Dendritic cell treated with granulocyte-macrophage colony-stimulating factor and Interleukin-4, amounts not matched to agents 40 ng/mL and 50 ng/mL, for 4 days (primary cell): Measurements from ENCODE around the gene HOXC13.

Experiments
- H3K27ac Mint-ChIP-seq: one replicate; pipeline ENCODE4 v1.8.0; 2022; ENCODE audit warnings: mild to moderate bottlenecking, mixed read lengths
- H3K27me3 Mint-ChIP-seq: one replicate; pipeline ENCODE4 v1.8.0; 2022; ENCODE audit warnings: mild to moderate bottlenecking, mixed read lengths
- H3K36me3 Mint-ChIP-seq: one replicate; pipeline ENCODE4 v1.8.0; 2022; ENCODE audit warnings: low read depth, mixed read lengths
- H3K4me1 Mint-ChIP-seq: one replicate; pipeline ENCODE4 v1.8.0; 2022; ENCODE audit warnings: low read depth, mixed read lengths
- H3K4me3 Mint-ChIP-seq: one replicate; pipeline ENCODE4 v1.8.0; 2022; ENCODE audit warnings: mild to moderate bottlenecking, moderate library complexity, mixed read lengths
- H3K9me3 Mint-ChIP-seq: one replicate; pipeline ENCODE4 v1.8.0; 2022; ENCODE audit warnings: mixed read lengths
- intact Hi-C: fragments of 100-400 bp; cut with micrococcal nuclease; formaldehyde crosslinking; loops from one replicate; pipeline ENCODE4 v1.15.0; 2022

Gene HOXC13

DNA sequence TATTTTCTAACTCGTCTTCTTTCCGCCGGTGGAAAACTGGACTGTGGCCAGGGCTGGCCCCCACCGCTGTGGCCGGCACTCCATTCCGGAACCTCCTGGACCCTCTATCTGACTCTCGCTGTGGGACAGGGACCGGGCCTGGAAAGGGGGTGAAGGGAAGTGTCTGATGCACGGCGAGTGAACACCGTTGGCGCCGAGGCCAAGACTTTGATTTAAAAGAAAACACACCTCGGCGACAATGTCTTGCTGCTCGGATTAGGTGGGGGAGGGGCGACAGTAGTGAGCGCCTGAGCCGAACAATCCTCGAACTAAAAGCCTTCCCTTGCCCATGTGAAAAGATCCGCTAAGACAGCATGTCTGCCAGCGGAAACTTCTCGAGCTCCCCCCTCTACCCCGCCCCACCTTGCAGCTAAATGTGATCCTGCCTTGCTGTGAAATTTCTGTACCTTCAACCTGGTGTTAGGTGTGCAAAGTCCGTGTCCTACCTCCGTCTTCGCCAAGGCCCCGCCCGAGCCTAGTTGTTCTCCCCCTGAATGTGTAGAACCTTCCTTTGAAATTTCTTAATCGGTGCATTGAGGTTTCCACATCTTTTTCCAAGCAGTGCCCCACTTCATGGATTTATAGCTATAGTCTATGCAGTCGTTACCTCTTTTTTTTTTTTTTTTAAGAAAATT lies 37.0 kb downstream of the HOXC13 start:
- intact Hi-C loops = no loop called here
- H3K27me3 Mint-ChIP-seq = peaks cover 99% of the 10 kb centered on the region
- H3K27ac Mint-ChIP-seq = no peak overlapping the region
- H3K4me1 Mint-ChIP-seq = peaks cover 7% of the 10 kb centered on the region
- H3K36me3 Mint-ChIP-seq = no peaks in the 10 kb centered on the region
- H3K4me3 Mint-ChIP-seq = no peak overlapping the region
- H3K9me3 Mint-ChIP-seq = no peaks in the 10 kb centered on the region

DNA sequence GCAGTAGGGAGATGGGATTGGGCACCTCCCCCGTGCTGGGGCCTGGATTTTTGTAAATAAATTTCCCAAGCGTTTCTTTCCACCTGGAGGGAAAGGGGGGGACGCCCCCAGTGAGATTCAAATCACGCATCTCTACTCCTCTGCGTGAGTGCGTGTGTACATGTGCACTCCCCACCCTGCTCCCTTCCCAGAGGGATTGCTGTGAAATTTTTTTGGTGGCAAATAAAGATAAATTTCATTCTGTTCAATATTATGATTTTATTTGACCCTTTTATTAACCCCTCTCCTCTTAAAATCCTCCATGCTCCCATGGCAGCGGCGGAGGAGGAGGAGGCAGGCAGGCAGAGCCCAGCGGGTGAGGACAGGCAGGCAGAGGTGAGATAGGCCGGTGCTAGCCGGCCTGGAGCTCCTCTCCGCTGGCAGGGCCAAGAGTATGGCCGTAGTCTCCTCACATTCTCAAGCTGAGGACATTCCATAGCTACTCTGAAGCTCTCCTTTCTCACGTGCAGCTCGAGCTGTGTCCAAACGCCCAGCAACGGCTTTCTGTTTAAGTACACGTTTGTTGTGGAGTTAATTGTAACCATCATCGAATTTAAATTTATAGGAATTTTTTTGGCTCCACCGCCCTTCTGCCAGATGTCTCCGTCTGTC lies 37.7 kb downstream of the HOXC13 start:
- Mint-ChIP-seq H3K36me3 (no peaks in the 10 kb centered on the region), H3K9me3 (no peaks in the 10 kb centered on the region), H3K4me1 (peaks cover 7% of the 10 kb centered on the region), H3K27me3 (peaks cover 99% of the 10 kb centered on the region), H3K27ac (no peak overlapping the region), H3K4me3 (no peak overlapping the region)
- intact Hi-C loops = no loop called here

DNA sequence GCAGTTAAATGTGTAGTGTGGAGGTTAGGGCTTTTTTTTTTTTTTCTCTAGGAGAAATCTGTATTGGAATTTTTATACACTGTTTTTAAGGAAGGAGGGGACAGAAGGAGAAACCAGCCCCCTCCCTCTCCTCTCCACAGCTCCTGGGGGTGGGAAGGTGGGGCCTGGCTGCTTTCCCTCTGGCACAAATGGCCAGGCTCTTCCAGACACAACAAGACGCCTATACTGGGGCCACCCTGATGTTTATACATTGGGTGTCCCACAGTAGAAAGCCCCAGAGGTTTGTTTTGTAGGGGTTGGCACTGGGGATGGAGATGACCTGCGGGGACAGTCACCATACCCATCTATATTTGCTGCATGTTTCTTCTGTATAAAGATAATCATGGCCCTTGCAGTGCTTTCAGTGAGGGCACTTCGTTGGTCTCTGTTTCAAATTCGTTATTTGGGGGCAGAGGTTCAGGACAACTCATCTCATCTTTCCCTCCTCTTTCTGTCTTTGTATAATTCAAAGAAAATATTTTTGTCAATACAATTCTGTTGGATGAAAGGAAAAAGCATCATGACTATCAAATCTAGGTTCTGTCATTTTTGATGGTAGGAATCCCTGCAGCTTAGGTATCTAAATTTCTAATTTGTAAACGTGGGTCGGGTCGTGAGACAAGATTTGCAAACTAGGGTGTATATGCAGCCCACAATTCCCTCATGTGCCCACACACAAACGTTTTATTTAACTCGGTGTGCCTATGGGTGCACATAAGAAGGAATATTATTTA lies 38.4 kb downstream of the HOXC13 start:
- Mint-ChIP-seq H3K27ac (no peak overlapping the region), H3K4me1 (peaks cover 7% of the 10 kb centered on the region), H3K36me3 (no peaks in the 10 kb centered on the region), H3K9me3 (no peaks in the 10 kb centered on the region), H3K27me3 (peaks cover 99% of the 10 kb centered on the region), H3K4me3 (no peak overlapping the region)
- intact Hi-C loops = no loop called here

DNA sequence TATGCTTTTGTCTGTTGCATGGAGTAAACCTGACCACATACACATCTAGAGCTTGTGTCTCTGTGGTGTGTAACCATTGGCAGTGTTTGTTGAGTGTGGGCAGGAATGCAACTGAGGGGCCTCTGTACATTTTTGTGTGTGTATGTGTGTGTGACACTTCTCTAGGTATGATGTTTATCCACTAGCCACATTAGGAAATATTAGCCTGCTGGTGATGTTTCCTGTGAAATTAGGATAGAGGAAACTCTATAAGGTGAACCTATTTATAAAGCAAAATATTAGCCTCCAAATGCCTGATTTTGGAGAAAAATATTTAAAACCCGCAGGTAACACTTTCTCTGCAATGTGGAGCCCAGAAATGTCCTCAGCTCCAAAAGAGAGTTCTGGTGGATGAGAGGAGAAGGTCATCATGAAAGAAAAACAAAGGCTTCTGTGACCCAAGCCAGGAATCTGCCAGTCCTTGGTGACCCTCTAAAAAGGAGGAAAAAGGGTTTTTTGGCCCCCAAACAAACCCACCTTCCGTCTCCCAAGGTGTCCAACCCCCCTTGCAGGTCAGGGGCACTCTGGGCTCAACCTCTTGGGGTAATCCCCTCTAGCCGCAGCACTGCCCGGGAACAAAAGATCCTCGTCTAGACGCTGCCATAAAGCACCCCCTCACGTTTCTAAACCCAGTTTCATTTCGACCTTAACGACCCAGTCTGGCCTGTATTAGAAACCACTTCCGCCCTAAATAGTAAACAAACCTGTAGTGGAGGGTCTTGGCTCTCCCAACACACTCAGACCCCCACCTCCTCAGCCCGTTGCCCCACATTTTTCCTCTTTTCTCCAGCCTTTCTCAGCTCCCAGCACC lies 39.2 kb downstream of the HOXC13 start:
- peaks cover 99% of the 10 kb centered on the region for H3K27me3 Mint-ChIP-seq

DNA sequence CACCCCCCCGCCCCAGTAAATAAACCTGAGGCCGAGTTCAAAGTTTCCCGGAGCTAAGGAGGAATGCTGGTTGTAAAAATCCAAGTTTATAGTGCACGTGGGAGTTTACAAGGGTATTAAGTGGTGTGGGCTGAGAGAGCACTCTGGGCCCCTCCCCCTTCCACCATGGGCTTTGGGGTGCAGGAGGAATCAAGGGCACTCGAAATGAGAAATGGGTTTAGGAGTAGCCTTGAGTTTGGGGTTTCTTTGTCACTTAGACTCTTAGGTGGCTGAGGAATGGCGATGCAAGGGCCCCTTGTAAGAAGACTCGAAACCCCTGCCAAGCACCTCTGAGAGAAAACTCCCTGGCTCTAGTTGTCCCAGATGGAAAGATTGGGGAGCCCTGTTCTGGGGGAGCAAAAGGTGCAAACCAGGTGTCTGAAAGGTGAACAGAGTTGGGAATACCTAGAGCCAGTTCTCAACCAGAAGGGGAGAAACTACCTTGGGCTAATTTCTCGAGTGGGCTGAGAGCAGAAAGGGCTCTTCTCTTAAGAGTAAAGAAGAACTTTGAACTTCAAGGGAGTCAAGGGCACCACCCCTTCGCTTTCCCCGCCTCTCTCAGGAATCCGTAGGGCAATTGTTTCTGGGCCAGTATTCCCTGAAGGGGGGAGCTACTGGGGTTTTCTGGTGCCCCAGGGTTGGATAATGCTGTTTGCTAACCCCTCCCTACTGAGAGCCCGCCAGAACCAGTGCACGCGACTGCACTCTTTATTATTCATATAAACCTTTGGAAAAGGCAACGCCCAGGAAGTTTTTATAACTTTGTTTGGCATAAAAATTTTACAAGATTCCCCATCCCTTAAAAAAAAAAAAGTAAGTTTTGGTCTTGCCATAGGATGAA lies 40.1 kb downstream of the HOXC13 start:
- no peak overlapping the region for H3K27ac Mint-ChIP-seq
- no peak overlapping the region for H3K4me3 Mint-ChIP-seq
- H3K4me1 Mint-ChIP-seq = peaks cover 7% of the 10 kb centered on the region
- H3K36me3 Mint-ChIP-seq = no peaks in the 10 kb centered on the region
- peaks cover 5% of the 10 kb centered on the region for H3K9me3 Mint-ChIP-seq
- H3K27me3 Mint-ChIP-seq = peaks cover 99% of the 10 kb centered on the region
- intact Hi-C loops = no loop called here

More for the DNA sequence above, 39.2 kb downstream of the HOXC13 start:
- intact Hi-C loops = no loop called here
- H3K36me3 Mint-ChIP-seq = no peaks in the 10 kb centered on the region
- H3K4me3 Mint-ChIP-seq = no peak overlapping the region
- no peaks in the 10 kb centered on the region for H3K9me3 Mint-ChIP-seq
- peaks cover 7% of the 10 kb centered on the region for H3K4me1 Mint-ChIP-seq
- H3K27ac Mint-ChIP-seq = no peak overlapping the region

DNA sequence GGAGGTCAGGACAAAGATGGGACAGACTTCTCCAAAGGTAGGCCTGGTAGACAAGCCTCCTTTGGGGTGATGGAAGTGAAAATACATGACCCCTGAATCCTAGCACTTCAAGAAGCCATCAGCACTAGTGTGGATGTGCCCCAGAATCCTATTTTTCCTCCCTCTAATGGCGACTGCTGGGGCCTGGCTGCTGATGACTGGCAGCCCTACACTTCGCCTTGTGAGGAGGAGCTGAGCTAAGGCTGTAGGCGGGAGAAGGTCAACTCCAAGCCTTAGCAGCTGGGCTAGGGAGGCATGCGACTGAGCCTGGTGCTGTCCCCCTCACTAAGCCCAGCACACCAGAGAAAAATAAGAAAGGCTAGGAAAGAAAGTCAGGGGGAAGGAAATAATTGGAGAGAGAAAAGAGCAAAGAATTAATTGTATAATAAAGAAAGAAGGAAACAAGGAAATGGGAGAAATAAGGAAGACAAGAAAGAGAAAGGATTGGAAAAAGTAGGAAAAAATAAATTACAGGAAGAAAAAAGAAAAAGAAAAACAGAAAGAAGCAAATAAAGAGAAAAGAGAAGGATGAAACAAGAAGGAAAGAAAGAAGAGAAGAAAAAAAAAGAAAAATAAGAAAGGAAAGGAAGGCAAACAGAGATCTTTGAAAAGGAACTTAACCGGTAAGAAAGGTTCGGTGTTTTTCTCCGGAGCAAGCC lies 41.6 kb downstream of the HOXC13 start:
- Mint-ChIP-seq H3K36me3 (no peaks in the 10 kb centered on the region), H3K27ac (no peak overlapping the region), H3K4me1 (peaks cover 17% of the 10 kb centered on the region), H3K4me3 (no peak overlapping the region), H3K27me3 (peaks cover 99% of the 10 kb centered on the region), H3K9me3 (peaks cover 6% of the 10 kb centered on the region)
- intact Hi-C loops = no loop called here

DNA sequence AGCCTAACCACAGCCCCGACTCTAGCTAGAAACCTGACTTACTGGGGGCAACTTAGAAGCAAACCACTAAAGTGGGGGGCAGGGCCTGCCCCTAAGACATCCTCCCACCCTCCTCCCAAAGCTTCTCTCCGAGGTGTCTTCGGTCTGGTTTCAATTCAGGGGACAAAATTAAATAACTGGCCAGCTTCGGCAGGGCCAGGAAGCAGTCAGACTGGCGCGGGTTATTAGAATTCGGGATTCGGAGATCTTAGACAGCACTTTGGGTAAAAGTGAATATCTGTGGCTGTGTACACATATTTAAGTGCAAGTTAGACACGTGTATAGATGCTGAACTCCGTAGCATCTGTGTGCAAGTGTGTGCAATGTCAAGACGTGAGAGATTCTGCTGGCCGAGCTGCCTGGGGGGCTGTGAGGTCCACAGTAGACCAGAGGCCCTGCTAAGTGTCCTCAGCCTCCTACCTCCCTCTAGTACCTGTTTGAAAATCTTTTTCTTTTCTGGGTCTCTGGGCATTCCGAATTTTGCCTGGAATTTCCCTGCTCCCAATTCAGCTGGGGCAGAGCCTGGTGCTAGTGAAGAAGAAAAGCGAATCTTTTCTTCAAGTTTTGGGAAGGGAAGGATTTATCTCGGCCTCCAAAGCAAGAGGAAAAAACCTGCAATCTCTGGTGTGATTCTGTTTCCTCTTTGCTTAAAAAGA lies 42.3 kb downstream of the HOXC13 start:
- Mint-ChIP-seq H3K9me3 (peaks cover 6% of the 10 kb centered on the region), H3K27ac (no peak overlapping the region), H3K36me3 (no peaks in the 10 kb centered on the region), H3K27me3 (peaks cover 99% of the 10 kb centered on the region), H3K4me1 (peaks cover 22% of the 10 kb centered on the region), H3K4me3 (no peak overlapping the region)
- intact Hi-C loops = no loop called here

DNA sequence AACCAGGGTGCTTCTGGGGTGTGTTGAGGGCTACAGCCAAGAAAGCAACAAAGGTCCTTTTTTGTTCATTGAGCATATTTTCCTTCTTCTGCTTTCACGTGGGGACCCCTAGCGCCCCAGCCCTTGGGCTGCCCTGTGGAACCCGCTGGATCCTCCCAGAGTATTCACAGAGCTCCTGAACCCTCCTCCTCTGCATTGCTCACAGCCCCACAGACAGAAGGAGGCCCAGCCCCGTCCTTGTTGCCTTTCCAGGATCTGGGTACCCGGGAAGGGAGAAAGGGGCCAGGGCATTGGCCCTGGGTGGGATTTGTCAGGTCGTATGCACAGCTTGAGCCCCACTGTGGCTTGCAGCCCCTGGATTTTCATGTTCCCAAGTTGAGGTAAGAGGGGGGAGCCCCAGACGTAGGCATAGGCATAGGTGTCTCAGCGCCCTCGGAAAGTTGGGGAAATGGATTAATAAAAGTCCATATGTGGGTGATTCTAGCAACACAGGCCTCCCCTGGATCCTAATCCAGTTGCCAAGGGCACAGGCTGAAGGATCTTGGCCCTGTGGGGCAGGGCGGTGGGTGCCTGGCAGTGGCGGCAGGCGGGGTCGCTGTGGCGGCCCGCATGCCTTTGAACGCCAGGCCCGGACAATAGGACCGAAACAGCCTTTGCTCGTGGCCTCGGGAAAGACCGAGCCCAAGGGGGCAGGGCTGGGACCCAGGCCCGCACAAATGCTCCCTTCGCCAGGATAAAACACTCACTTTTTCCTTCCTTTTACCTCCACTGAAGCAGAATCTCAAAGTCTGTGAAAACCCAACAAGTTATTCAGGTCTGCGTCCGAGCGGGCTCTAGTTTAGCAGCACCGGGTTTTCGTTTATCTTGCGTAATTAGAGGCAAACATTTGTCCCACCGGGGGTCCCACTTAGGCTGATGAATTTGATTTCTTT lies 43.3 kb downstream of the HOXC13 start:
- peaks cover 99% of the 10 kb centered on the region for H3K27me3 Mint-ChIP-seq
- intact Hi-C loops = no loop called here
- H3K4me1 Mint-ChIP-seq = peaks cover 22% of the 10 kb centered on the region

DNA sequence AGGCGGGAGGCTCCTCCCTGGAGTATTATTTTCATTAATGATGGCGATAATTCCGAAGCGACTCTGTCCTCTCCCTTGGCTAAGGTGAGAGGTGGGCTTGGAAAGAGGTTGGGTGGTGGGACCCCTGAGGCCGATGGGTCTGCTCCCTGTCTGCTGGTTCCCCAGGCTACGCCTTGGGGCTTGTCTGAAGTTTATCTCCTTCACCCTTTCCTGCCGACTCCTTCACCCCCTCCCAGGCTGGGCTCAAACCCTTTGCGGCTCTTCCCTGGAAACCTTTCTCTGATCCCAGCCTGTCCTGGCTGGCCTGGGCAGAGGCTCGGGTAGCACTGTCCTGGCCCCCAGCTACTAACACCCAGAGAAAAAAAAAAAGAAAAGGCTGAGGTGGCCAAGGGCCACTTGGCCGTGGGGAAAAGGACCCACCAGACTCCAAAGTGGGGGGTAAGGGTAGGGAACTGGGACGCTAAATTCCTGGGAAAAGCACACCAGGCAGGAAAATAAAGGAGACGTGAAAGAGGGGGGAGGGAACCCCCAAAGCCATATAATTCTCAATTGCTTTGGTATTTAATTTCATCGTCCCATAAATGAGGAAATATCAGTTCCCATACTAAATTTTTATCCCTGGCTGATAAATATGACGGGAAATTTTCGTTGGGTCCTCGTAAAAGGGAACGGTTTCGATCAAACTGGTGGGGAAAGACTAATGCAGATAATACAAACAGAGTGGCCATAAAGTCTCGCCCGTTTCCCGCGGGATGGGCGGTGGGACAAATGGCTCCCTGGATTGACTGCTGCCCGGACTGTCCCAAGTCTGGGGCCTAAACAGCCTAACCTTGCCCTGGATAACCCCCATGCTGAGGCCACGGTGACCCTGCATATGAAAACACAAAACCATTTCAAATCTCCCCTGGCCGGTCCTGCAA lies 44.3 kb downstream of the HOXC13 start:
- Mint-ChIP-seq H3K27me3 (peaks cover 99% of the 10 kb centered on the region), H3K9me3 (peaks cover 6% of the 10 kb centered on the region), H3K4me3 (no peak overlapping the region), H3K4me1 (peaks cover 22% of the 10 kb centered on the region), H3K36me3 (no peaks in the 10 kb centered on the region), H3K27ac (no peak overlapping the region)
- intact Hi-C loops = no loop called here

More for the DNA sequence above, 43.3 kb downstream of the HOXC13 start:
- Mint-ChIP-seq H3K9me3 (peaks cover 6% of the 10 kb centered on the region), H3K36me3 (no peaks in the 10 kb centered on the region), H3K4me3 (no peak overlapping the region), H3K27ac (no peak overlapping the region)

DNA sequence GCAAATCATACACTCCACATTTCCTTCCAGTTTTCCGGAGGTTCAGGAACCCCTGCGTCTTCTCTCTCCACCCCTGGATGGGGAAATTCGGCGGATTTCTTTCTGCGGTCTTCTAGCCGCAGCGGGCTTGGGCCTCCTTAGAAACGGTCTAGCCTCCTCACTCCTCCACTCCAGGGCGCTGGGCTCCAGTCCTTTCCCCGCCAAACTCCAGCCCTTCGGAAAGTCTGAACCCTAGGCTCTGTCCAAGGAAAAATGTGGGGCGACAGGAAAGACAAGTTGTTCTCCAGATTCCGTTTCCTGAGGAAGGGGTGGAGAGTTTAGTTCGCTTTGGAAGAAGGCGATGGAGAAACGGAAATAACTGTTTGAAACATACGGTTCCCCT lies 44.9 kb downstream of the HOXC13 start:
- H3K27ac Mint-ChIP-seq = no peak overlapping the region
- intact Hi-C loops = no loop called here
- H3K36me3 Mint-ChIP-seq = no peaks in the 10 kb centered on the region
- peaks cover 22% of the 10 kb centered on the region for H3K4me1 Mint-ChIP-seq
- no peak overlapping the region for H3K4me3 Mint-ChIP-seq
- peaks cover 99% of the 10 kb centered on the region for H3K27me3 Mint-ChIP-seq
- H3K9me3 Mint-ChIP-seq = peaks cover 6% of the 10 kb centered on the region
